HG03135 (cell line): ENCODE results near the gene NME2.
"Not testable (repeated sequence)": the region's sequence is repeated elsewhere in the genome, so short reads cannot be mapped to it uniquely, and the experiment has no call there.

Source experiments
- ATAC-seq: cut with Tn5 transposase; IDR thresholded peaks from one replicate; pipeline ENCODE4 v1.9.1; 2021; ENCODE audit warnings: mild to moderate bottlenecking, moderate library complexity; ENCODE audit not compliant: unreplicated experiment

Gene NME2

DNA sequence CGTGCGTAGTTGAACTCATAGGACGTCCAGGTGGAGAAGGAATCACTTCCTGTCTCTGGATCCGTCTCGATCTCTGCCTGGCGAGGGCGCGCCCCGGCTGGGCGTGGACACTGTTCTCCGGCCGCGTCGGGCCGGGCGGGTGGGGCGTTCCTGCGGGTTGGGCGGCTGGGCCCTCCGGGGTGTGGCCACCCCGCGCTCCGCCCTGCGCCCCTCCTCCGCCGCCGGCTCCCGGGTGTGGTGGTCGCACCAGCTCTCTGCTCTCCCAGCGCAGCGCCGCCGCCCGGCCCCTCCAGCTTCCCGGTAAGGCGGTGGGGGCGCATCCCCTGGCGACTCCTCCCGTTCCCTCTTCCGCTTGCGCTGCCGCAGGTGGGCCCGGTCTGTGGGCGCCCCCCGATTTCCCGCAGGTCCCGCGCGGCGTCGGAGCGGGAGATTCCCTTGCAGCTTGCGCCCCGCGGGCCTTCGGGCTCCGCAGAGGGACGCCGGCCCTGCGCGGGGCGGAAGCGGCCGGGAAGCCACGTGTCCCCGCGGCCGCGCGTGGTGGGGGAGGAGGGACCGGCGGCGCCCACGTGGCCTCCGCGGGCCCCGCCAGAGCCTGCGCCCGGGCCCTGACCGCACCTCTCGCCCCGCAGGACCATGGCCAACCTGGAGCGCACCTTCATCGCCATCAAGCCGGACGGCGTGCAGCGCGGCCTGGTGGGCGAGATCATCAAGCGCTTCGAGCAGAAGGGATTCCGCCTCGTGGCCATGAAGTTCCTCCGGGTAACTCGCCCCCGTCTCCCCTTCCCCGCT lies at the start of gene NME2:
Gene NME2, plus strand, starts transcription at position 214 of the 789 bp plus-strand sequence. Its CDS starts 420 bp downstream, at position 634.
- ATAC-seq: peak; percentile 83

DNA sequence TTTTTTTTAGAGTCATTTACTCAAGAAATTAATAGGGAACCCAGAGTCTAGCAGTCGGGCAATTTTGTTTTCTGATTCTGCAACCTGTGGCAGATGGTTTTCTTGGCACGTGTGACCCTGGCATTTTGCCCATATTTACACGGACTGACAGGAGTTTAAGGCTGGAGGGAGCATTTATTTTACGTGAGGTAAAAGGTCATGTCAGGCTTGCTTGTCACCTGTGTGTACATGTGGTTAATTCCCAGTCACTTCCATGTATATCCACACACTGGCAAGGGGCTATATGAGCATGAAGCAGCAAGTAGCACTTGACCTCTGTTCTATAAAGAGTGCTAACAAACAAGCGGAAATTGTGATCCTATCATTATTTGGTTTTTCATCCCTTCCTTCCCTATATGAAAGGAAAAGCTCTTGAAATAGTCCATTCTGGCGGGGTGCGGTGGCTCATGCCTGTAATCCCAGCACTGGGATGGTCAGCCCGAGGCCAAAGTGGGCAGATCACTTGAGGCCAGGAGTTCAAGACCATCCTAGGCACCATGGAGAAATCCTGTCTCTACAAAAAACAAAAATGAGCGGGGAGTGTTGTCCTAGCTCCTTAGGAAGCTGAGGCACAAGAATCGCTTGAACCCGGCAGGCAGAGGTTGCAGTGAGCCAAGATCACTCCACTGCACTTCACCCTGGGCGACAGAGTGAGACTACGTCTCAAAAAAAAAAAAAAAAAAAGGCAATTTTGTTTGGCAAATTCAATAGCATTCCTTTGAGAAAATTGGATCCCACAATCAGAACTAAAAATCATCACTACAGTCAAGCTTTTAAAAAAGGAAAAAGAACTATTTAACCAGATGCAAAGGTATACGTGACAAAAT lies 47.6 kb upstream of the NME2 start:
- ATAC-seq: no peak

DNA sequence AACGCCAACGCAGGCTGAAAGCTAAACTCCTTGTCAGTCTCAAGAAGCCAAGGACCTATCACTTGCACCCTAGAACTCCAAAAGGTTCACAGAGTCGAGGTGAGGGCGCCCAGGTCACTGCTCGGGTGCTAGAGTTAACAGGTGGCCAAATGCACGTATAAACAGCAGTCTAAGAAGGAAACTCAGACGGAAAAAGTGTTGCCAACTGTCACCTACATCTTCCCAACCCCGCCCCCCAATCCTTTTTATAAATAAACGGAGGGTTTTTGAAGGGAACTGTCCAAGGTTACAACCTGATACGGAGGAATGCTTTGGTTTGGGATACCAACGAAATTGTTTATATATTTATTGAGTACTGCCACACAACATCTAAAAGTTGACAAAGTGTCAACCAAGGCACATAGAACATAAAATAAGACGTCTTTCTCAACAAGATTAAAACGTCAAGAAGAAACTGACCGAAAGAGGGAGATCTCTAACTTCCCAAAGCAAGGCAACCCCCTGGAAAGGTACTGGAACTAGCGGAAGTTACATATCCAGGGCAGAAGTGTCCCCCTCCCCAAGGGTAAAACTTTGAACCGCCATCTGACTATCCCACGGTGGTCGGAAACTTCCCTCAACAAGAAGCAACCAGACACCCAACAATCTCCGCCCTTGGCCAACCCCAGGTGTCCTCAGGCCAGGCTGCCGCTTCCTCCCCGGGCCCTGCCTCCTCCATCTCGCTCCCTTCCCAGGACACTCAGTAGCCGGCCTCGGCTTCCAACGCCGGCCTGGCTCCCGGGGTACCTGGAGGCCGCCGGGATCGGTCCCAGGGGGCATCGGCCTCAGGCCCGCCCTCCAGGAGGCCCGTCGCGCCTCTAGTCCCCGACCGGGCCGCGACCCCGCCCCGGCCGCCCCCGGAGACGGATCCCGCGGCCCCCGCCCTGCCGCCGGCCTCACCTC lies 46.5 kb upstream of the NME2 start:
- peak; percentile 19 for ATAC-seq

DNA sequence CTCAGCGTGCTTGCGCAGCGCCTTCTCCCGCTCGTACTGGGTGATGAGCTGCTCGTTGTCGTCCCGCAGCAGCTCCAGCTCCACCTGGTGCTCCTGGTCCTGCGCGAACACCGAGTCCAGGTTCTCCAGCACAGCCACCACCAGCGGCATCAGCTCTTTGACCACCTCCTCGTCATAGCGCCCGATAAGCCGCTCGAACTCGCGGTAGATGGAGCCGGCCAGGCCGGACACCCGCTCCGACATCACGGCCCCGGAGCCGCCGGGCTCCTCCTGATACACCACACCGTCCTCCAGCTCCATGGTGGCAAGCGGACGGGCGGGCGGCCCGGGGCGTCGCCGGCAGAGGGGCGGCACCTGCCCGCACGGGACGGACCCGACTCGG lies 45.9 kb upstream of the NME2 start:
- ATAC-seq: no peak

DNA sequence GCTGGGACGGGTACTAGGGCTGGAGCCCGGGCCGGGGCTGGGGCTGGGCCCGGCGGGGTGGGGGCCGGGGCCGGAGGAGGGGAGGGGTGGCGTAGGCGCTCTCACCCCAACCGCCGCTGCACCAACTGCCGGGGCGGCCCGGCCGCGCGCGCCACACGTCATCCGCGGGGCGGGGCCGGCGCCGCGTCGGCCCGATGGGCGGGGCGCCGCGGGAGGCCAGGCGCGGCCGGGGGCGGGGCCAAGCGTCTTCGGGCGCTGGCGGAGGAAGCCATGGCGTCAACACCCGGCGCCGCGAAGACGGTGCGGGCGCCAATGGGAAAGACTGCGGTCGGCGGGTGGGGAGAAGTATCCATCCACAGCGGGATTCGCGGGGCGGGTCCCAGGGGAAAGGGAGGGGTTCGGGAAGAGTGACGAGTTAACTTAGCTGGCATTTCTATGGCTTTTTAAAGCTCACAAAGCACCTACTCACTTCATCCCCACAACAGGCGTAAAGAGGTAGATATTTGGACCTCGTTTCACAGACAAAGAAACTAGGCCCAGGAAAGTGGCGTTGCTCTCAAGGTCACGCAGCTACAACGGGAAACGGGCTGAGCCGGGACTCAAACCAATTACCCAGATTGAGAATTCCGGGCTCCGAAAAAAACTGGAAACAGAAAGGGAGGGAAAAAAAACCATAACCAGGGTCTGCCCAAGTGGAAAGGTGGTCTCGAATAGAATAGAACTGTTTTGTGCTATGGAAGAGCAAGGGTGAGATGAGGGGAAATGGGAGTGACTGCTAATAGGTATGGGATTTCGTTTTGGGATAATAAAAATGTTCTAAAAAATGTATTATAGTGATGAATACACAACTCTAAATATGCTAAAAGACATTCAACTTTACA lies 45.2 kb upstream of the NME2 start, which contains the start of gene SPAG9:
Gene SPAG9, minus strand, starts transcription at position 130 of the 881 bp plus-strand sequence. CDS start 212 bp downstream, outside the sequence.
- peak; percentile 70 for ATAC-seq

DNA sequence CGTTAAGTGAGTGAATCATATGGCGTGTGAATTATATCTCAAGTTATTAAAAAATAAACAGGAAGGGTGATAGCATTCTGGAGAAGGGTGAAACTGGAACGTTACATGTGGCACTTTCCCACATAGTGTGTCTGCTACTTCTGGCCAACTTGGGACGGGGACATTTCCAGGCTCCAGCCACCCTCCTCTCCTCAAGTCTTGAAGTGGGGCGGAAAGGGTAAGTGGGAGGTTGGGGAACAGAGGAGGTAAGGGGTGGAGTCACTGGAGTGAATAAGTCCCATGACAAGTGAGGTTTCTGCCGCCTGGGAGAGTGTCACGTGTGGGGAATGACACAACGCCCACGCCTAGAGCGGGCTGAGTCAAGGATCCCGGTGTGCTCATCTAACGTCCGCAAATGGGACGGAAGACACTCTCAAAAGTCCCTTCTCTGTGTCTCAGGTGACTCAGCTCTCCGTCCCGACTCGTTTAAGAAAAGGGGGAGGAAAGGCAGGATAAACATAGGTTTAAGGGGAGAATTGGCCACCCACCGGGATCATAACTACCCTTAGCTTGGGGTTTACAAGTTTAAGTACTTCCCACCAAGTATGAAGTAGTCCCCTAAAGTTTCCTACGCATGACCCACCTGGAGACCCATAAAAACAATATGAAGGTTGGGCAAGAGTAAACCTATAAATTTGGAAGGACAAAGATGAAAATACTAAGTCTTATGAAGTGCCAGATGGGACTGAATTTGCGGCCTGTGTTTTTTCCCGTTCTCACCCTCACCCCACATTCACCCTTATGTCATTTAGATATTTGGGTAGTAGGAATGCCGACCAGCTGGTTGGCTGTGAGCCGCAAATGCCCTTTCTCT lies 44.4 kb upstream of the NME2 start:
- no peak for ATAC-seq

DNA sequence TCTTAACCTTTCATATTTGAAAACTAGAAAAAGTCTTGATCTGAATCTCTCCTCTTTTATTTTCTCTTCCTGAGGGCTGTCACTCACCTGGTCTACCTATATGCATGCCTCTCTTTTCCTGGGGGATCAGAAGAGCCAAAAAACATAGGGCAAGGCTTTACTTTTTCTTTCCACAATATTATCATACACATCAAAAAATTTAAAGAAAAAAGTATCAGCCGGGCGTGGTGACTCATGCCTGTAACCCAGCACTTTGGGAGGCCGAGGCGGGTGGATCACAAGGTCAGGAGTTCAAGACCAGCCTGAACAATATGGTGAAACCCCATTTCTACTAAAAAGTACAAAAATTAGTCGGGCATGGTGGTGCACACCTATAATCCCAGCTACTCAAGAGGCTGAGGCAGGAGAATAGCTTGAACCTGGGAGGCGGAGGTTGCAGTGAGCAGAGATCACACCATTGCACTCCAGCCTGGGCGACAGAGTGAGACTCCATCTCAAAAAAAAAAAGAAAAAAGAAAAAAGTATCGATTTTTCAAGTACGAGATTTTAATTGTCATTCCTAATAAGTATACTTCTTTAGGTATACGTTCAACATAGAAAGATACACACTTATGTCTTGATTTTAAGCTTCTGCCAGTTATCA lies 43.6 kb upstream of the NME2 start:
- ATAC-seq: not testable (repeated sequence)

DNA sequence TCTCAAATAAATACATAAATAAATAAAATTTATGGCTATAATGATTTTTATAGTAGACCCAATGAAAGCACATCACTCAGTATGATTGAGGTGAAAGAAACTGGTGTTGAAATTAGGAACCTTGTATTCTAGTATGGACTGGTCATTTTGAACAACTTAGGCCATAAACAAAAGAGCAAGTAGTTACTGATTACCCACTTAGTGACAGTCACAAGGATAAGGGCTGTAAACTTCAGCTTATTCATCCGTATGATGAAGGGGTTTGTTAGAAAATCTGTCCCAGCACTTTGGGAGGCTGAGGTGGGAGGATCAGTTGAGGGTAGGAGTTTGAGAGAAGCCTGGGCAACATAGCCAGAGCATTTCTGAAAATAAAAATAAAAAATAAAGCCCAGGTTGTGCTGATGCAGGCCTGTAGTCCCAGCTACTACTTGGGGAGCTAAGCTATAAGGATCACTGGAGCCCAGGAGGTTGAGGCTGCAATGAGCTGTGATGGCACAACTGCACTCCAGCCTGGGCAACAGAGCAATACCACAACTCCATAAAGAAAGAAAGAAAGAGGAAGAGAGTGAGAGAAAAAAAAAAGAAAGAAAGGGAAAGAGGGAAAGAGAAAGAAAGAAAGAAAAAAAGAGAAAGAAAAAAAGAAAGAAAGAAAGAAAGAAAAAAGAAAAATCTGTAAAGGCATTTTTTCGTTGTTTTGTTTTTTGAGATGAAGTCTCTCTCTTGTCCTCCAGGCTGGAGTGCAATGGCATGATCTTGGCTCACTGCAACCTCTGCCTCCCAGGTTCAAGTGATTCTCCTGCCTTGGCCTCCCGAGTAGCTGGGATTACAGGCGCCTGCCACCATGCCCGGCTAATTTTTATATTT lies 41.3 kb upstream of the NME2 start:
- ATAC-seq: no peak

DNA sequence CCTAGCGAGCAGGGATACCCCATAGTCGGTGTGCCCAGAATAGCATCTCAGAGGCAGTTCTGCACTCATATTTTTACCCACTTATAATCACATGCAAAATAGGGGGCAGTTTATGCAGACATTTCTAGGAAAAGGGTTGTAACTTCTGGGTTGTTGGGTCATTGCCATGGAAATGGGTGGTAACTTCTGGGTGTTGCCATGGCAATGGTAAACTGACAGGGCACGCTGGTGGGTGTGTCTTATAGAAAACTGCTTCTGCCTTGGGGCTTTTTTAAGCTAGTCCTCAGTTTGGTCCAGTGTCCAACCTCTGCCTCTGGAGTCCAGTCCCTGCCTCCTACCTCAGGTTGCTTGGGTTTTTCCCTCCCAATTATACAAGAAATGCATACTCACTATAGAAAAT lies 38.1 kb upstream of the NME2 start:
- ATAC-seq: no peak

DNA sequence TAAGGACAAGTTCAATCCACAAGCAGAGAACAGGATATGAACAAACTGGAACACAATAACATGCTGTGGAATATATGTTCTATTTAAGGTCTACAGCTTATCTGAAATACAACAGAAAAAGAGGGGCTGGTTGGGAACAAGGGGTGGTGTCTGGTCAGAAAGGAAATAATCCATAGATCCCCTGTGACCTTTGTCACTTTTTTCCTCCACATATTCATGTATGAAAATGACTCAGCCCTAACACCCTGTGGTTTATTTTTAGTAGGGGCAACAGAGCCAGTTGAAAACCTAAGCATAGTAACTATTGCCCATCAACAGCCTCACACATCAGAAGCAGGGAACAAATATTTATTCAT lies 33.3 kb upstream of the NME2 start:
- peak; percentile 73 for ATAC-seq

DNA sequence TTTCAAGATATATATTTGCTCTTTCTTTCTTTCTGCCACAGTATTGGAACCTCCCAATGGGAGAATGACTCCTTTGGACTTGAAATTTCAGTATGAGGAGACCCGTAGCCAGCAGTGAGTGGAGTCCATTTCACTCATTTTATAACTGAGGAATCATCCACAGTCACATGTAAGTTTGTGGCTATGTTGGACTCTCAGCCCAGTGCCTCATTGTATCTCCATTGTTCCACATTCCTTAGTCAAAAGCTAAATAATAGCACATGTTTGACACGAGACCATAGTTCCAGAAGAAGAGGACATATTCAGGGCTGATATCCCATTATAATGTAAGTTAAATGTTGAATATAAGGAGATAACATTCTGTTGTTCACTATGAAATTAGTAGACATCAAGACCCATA lies 32.8 kb upstream of the NME2 start:
- no peak for ATAC-seq

DNA sequence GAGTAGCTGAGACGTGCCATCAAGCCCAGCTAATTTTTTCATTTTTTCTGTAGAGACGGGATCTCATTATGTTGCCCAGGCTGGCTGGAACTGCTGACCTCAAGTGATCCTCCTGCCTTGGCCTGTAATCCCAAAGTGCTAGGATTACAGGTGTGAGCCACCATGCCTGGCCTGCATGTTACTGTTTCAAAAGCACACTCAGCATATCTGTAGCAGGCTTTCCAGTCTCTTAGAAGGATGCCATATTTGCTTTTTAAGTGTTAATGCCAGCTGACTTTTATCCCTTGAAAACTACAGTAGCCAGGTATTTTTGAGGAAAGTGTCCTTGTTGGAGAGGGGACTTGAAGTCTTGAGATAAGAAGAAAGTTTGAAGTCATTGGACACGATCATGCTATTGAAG lies 30.3 kb upstream of the NME2 start:
- no peak for ATAC-seq

DNA sequence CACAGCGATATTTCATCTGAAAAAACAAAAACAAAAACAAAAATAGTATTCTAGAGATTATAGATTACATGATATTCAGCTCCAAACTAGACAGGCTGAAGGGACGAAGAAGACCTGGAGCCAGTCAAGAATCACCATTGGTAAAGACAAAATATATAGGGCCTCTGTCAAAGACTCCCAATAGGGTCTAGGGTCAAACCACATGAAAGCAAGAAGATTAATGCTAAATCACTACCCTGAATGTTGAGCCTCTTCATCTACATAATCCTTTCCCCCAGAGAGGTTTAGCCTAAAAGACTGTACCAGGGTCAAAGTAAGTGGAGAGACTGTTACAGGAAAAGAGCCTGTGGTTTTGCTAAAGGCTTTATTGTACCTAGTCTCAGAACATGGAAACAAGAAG lies 23.6 kb upstream of the NME2 start:
- ATAC-seq: no peak

DNA sequence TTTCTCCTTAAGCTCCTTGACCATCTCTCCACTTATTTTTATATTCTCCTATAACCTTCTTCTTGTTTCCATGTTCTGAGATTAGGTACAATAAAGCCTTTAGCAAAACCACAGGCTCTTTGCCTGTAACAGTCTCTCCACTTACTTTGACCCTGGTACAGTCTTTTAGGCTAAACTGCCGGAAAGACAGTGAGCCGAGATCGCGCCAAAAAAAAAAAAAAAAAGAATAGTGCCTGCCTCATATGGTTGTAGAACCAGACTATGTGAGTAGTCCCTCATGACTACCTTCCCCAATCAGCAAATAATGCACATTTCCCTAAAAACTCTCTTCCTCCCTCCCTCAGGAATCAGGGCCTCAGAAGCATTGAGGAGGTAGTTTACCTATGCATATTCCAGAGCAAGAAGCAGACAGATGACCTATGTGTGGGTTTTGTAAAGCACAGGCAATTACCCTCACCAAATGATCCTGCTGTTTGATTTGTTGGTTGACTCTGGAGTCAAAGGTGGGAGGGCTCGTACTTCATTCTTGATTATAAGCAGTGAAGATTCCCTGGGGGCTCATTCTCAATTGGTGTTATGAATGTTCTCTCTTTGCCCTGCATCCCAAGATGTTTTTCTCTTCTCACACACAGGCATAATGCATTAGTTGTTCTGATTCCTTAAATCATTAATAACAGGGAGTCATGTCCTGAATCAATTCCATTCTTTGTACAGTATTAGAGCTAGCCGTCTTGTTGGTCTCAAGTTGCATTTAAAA lies 21.8 kb upstream of the NME2 start:
- ATAC-seq: no peak

DNA sequence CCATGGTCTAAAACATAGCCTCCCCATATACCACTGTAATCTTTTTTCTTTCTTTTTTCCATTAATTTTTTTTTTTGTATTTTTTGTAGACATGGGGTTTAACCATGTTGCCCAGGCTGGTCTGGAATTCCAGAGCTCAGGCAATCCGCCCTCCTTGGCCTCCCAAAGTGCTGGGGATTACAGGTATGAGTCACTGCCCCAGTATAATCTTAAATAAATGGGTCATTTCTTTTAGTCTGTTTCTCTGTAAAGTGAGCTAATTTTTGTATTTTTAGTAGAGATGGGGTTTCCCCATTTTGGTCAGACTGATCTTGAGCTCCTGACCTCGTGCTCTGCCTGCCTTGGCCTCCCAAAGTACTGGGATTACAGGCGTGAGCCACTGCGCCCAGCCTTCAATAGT lies 18.6 kb upstream of the NME2 start:
- no peak for ATAC-seq

DNA sequence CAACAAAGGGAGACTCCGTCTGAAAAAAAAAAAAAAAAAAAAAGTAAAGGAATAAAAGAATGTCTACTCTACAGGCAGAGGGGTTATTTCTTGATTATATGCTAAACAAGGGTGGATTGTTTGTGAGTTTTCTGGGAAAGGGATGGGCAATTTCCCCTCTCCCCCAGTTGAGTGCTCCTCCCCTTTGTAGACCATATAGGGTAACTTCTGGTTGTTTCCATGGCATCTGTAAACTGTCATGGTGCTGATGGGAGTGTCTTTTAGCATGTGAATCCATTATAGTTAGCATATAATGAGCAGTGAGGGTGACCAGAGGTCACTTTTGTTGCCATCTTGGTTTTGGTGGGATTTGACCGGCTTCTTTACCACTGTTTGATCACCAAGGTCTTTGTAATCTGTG lies 17.0 kb upstream of the NME2 start:
- ATAC-seq: no peak

DNA sequence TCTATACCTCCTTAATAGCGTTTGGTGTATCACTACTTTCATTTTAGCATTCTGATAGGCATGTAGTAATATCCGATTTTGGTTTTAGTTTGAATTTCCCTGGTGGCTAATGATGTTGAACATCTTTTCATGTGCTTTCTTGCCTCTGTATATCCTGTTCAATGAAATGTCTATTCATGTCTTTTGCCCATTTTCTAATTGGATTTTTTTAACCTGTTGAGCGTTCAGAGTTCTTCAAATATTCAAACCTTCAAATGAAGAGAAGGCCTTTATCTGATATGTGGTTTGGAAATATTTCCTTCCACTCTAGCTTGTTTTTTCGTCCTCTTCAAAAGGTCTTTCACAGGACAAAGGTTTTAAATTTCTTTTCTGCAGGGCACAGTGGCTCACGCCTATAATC lies 15.3 kb upstream of the NME2 start:
- ATAC-seq: no peak
